Esophagus muscularis mucosa (tissue), 4 donors: ENCODE results near the gene MAP1S. TPM values are rescaled to one million over a fixed set of nuclear protein-coding genes. Genes with fewer than 3 reads are reported as not detected.

Source experiments
- DNase-seq: peaks from one replicate; pipeline ENCODE4 v3.0.0-alpha.2; 2017; ENCODE audit errors: extremely low spot score
- H3K27ac ChIP-seq, 4 donors: fragments of 200-600 bp; sonication (generic); replicated peaks in 1 of 4; 1 replicate in 3 of 4; 2 replicates in 1 of 4; pipeline ENCODE4 v1.5.1; 2016 to 2019; ENCODE audit warnings: mild to moderate bottlenecking in 1 of 4
- H3K27me3 ChIP-seq, 4 donors: fragments of 200-600 bp; sonication (generic); one replicate each; pipeline versions ENCODE4 v1.5.1 to v1.6.0; 2016 to 2019
- H3K36me3 ChIP-seq, 4 donors: fragments of 200-600 bp; sonication (generic); one replicate each; pipeline ENCODE4 v1.5.1; 2016 to 2019
- H3K4me1 ChIP-seq, 4 donors: fragments of 200-600 bp; sonication (generic); one replicate each; pipeline ENCODE4 v1.5.1; 2016 to 2019
- H3K4me3 ChIP-seq, 4 donors: fragments of 200-600 bp; sonication (generic); 1 replicate in 2 of 4; 2 replicates in 2 of 4; pipeline ENCODE4 v1.5.1; 2016 to 2019; ENCODE audit warnings: mild to moderate bottlenecking in 4 of 4, moderate library complexity in 1 of 4
- H3K9me3 ChIP-seq, 4 donors: fragments of 200-600 bp; sonication (generic); 1 replicate in 3 of 4; 2 replicates in 1 of 4; pipeline ENCODE4 v1.5.1; 2016 to 2019
- EP300 ChIP-seq: sonication (generic); formaldehyde crosslinking; IDR thresholded peaks from one replicate; pipeline ENCODE4 v1.6.1; 2017; ENCODE audit warnings: antibody characterized with exemption
- POLR2A ChIP-seq: fragments of 450-650 bp; IDR thresholded peaks from one replicate; pipeline ENCODE4 v1.6.1; 2017; ENCODE audit warnings: antibody characterized with exemption, moderate library complexity, mild to moderate bottlenecking, low read depth
- POLR2AphosphoS5 ChIP-seq, 2 donors: sonication (generic); formaldehyde crosslinking; IDR thresholded peaks; one replicate each; pipeline ENCODE4 v1.6.1; 2017; ENCODE audit warnings: antibody characterized with exemption in 2 of 2
- WGBS: methylation state at CpG from one replicate; pipeline ENCODE4 v1.1.5; 2018; 5-methylcytosine and 5-hydroxymethylcytosine counted together
- intact Hi-C: fragments of 100-400 bp; cut with DNase I; formaldehyde crosslinking; loops from one replicate; pipeline ENCODE4 v1.15.1; 2023
- total RNA-seq, 4 donors: library from RNA; depleted of rRNA; stranded (reverse); fragments of >200 nt; gene quantifications; one replicate each; pipeline versions ENCODE4 v1.1.0 to v1.2.1, GENCODE V29; 2016
- TF ChIP-seq, protein P1 (sequence below), 3 experiments: fragments of 200-600 bp in 2 of 3; fragments of 450-650 bp in 1 of 3; sonication (generic) in 2 of 3; IDR thresholded peaks; one replicate each; pipeline ENCODE4 v1.5.1; 2017 to 2019; ENCODE audit warnings: antibody characterized with exemption in 3 of 3, mild to moderate bottlenecking in 2 of 3, moderate library complexity in 1 of 3

MAP1S gene
- total RNA-seq, 4 donors from 2014 or later: 24.1 to 50.9 (median 35.9) TPM

DNA sequence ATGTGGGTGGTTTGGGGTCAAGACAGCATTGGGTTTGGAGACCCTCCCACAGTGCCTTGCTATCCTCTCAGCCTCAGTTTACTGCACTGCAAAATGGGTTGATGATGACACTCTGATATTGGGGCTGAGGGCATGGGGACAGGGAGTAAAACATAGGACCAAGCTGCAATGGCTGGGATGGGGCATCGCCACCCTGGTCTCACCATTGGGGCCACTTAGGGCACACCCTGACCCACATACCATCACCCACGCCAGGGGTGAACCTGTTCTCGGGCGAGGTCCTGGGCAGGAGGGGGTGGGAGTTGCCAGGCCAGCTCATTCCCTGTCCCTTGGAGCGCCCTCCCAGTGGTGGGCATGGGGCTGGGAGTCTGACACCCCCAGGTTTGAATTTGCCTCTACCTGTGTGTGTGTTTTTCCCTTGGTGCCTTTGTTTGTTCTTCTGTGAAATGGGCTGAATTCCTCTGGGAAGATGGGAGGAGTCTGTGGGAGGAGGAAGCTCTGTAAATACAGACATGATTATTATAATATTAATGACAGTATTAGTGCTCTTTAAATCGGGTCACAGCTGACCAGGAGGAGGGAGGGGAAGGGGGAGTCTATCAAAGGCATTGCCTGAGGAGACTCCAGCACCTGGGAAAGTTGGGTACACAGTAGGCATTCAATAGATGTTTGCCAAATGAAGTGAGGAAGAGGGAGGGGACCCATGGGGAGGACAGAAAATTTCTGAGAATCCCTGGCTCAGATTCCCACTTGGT, 29.8 kb downstream of the MAP1S start:
- no peaks in the 10 kb centered on the region for H3K9me3 ChIP-seq
- 77% methylated on average over 5 of the region's 6 CpGs for WGBS
- no peak overlapping the region for H3K27ac ChIP-seq
- intact Hi-C loops: no loop called here
- TF ChIP-seq, protein P1, sequence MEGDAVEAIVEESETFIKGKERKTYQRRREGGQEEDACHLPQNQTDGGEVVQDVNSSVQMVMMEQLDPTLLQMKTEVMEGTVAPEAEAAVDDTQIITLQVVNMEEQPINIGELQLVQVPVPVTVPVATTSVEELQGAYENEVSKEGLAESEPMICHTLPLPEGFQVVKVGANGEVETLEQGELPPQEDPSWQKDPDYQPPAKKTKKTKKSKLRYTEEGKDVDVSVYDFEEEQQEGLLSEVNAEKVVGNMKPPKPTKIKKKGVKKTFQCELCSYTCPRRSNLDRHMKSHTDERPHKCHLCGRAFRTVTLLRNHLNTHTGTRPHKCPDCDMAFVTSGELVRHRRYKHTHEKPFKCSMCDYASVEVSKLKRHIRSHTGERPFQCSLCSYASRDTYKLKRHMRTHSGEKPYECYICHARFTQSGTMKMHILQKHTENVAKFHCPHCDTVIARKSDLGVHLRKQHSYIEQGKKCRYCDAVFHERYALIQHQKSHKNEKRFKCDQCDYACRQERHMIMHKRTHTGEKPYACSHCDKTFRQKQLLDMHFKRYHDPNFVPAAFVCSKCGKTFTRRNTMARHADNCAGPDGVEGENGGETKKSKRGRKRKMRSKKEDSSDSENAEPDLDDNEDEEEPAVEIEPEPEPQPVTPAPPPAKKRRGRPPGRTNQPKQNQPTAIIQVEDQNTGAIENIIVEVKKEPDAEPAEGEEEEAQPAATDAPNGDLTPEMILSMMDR (IDR thresholded peaks at IDR 0.05): no peak
- TF ChIP-seq POLR2AphosphoS5 (IDR thresholded peaks at IDR 0.05): no peak
- no peak for TF ChIP-seq POLR2A
- TF ChIP-seq EP300: no peak
- no peak for DNase-seq
- peaks cover 11 to 19% (median 15%) of the 10 kb centered on the region in 4 donors for H3K4me1 ChIP-seq
- H3K27me3 ChIP-seq: no peaks in the 10 kb centered on the region
- no peaks in the 10 kb centered on the region for H3K36me3 ChIP-seq
- no peak overlapping the region for H3K4me3 ChIP-seq

DNA sequence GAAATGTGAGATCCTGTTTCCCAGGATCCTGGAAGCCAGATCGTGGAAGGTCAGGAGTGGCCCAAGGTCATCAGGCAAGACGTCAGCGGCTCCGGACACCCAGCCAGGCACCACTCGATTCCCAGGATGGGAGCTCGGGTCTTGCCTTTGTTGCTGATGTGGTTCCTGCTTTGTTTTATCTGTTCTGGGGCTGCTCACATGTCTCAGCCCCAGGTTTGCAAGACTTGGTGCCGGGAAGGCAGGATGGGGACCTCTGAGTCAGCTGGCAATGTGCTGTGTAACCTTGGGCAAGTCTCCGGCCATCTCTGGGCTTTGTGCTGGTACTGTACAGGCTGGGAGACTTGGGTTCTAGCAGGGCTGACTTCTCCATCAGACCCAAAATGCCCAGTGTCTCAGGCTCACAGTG, 30.6 kb downstream of the MAP1S start:
- no peak overlapping the region for H3K27ac ChIP-seq

DNA sequence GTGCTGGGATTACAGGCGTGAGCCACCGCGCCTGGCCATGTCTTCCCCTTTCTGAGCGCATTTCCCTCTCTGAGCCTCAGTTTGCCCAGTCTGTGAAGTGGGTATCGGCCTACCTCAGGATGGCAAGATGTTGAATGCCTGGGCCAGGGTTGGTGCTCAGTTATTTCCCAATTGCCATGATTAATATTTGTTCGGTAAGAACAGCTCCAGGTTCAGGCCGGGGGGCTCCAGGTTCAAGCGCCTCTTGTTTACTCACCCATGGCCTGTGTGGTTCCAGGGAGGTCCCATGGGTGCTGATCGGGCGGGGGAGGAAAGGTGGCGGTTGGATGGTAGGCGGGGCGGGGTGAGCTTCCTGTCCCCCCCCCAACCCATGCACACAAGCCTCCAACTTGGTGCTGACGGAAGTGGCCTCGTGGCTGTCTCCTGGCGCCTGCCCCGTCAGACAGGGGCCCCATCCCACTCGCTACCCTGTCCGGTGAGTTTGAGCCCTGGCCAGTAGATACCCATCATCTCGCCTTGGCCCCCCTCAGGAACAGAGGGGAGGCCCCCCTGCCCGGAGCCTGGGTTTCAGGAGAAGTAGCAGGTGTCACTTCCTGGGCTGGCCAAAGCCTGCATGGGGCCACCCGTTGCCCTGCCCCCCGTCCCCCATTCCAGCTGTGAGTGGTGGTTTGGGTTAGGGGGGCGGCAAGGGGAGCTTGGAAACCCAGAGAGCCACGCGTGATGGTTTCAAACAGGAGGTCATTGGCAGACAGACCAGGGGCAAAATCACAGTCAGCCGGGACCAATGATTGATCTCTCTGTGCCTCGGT, 32.0 kb downstream of the MAP1S start, which contains the start of gene FCHO1:
Gene FCHO1 (plus strand): TSS at position 375 of the 809 bp plus-strand sequence. CDS start 3,688 bp downstream, outside the sequence.
- intact Hi-C loops: no loop called here
- 63% methylated on average over 22 of the region's 28 CpGs for WGBS

More for the DNA sequence above, 30.6 kb downstream of the MAP1S start:
- intact Hi-C loops: no loop called here
- Histone ChIP-seq H3K4me1 (peaks cover 11 to 19% (median 15%) of the 10 kb centered on the region in 4 donors), H3K36me3 (no peaks in the 10 kb centered on the region), H3K4me3 (no peak overlapping the region), H3K9me3 (no peaks in the 10 kb centered on the region), H3K27me3 (no peaks in the 10 kb centered on the region)
- 32% methylated on average over 8 of the region's 8 CpGs for WGBS
- TF ChIP-seq POLR2A (no peak), POLR2AphosphoS5 (IDR thresholded peaks at IDR 0.05) (no peak), EP300 (no peak)
- TF ChIP-seq, protein P1 (IDR thresholded peaks at IDR 0.05): no peak
- DNase-seq: no peak

DNA sequence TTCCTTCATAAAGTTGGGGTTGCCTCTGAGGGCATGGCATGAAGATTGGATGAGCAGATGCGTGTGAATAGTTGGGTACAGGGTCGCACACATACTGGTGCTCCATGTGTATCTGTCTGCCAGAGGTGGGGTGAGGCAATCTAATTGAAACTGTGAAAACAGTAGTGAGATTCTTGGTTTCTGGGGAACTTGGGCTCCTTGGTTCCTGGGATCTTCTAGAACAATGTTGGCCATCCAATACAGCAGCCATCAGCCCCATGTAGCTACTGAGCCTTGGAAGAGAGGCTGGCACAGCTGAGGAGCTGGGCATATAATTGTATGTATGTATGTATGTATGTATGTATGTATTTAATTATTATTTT, 32.6 kb downstream of the MAP1S start:
- Histone ChIP-seq H3K27ac (no peak overlapping the region), H3K9me3 (no peaks in the 10 kb centered on the region), H3K36me3 (no peaks in the 10 kb centered on the region), H3K4me3 (peak overlapping the region in 1 of 4 donors; percentile 39), H3K27me3 (no peaks in the 10 kb centered on the region), H3K4me1 (peaks cover 10 to 18% (median 13%) of the 10 kb centered on the region in 4 donors)
- DNase-seq: no peak
- intact Hi-C loops: no loop called here
- WGBS: 80% methylated on average over 2 of the region's 2 CpGs
- TF ChIP-seq POLR2A (no peak), POLR2AphosphoS5 (IDR thresholded peaks at IDR 0.05) (no peak), EP300 (no peak)
- TF ChIP-seq, protein P1 (IDR thresholded peaks at IDR 0.05): no peak

More for the DNA sequence above, 32.0 kb downstream of the MAP1S start, which contains the start of gene FCHO1:
- Histone ChIP-seq H3K36me3 (no peaks in the 10 kb centered on the region), H3K4me3 (peak within 1 kb of the TSS; percentile 5 to 39 (median 10)), H3K27me3 (no peaks in the 10 kb centered on the region), H3K4me1 (peaks cover 11 to 19% (median 15%) of the 10 kb centered on the region in 4 donors), H3K9me3 (no peaks in the 10 kb centered on the region), H3K27ac (peak within 1 kb of the TSS in 1 of 4 donors; percentile 23)
- TF ChIP-seq POLR2A (no peak), POLR2AphosphoS5 (IDR thresholded peaks at IDR 0.05) (no peak), EP300 (no peak)
- TF ChIP-seq, protein P1 (IDR thresholded peaks at IDR 0.05): no peak
- no peak for DNase-seq
